NT2/D1 (cell line): Measurements from ENCODE around the gene NHSL1.

Experiments used
- DNase-seq: peaks from one replicate; pipeline ENCODE4 v3.0.0-alpha.2; 2011; ENCODE audit warnings: low read depth, low spot score
- H3K27me3 ChIP-seq: 2 replicates; pipeline ENCODE4 v1.6.0; 2011; ENCODE audit warnings: mild to moderate bottlenecking; ENCODE audit not compliant: insufficient read length, insufficient read depth
- H3K36me3 ChIP-seq: 2 replicates; pipeline ENCODE4 v1.6.1; 2011; ENCODE audit warnings: mild to moderate bottlenecking, low read length, mixed read lengths; ENCODE audit not compliant: insufficient read depth, insufficient read length
- H3K4me1 ChIP-seq: 2 replicates; pipeline ENCODE4 v1.5.1; 2011; ENCODE audit not compliant: insufficient read depth, insufficient read length
- H3K4me3 ChIP-seq: 2 replicates; pipeline ENCODE4 v1.5.1; 2011; ENCODE audit warnings: low read depth; ENCODE audit not compliant: insufficient read length
- H3K9ac ChIP-seq: 2 replicates; pipeline ENCODE4 v1.6.0; 2011; ENCODE audit warnings: low read depth; ENCODE audit not compliant: insufficient read length
- H3K9me3 ChIP-seq: 2 replicates; pipeline ENCODE4 v1.5.1; 2011; ENCODE audit warnings: mild to moderate bottlenecking, low read length; ENCODE audit not compliant: insufficient read depth
- SUZ12 ChIP-seq: IDR thresholded peaks from 2 replicates; pipeline ENCODE4 v1.6.1; 2011; ENCODE audit not compliant: insufficient read length, insufficient read depth; ENCODE audit errors: extremely low read depth
- YY1 ChIP-seq: IDR thresholded peaks from 2 replicates; pipeline ENCODE4 v1.6.1; 2011; ENCODE audit not compliant: insufficient read length, insufficient read depth
- ZNF274 ChIP-seq: IDR thresholded peaks from 2 replicates; pipeline ENCODE4 v1.6.1; 2011; ENCODE audit warnings: mild to moderate bottlenecking, low read depth, low read length

Gene NHSL1

GRCh38 chr6:138528956-138529355 is 29.7 kb upstream of the NHSL1 start:
- TF ChIP-seq ZNF274, result no peak
- no peaks in the 10 kb centered on the region for H3K27me3 ChIP-seq
- DNase-seq, result no peak

GRCh38 chr6:138528137-138528536 is 28.8 kb upstream of the NHSL1 start:
- TF ChIP-seq SUZ12, result no peak
- TF ChIP-seq ZNF274, result no peak
- TF ChIP-seq YY1, result no peak
- Histone ChIP-seq H3K27me3 (no peaks in the 10 kb centered on the region), H3K9me3 (no peaks in the 10 kb centered on the region), H3K36me3 (no peaks in the 10 kb centered on the region), H3K9ac (no peak overlapping the region), H3K4me3 (no peak overlapping the region), H3K4me1 (no peaks in the 10 kb centered on the region)
- no peak for DNase-seq

More at GRCh38 chr6:138528956-138529355, 29.7 kb upstream of the NHSL1 start:
- Histone ChIP-seq H3K4me3 (no peak overlapping the region), H3K4me1 (no peaks in the 10 kb centered on the region), H3K9me3 (no peaks in the 10 kb centered on the region), H3K9ac (no peak overlapping the region), H3K36me3 (no peaks in the 10 kb centered on the region)

DNA sequence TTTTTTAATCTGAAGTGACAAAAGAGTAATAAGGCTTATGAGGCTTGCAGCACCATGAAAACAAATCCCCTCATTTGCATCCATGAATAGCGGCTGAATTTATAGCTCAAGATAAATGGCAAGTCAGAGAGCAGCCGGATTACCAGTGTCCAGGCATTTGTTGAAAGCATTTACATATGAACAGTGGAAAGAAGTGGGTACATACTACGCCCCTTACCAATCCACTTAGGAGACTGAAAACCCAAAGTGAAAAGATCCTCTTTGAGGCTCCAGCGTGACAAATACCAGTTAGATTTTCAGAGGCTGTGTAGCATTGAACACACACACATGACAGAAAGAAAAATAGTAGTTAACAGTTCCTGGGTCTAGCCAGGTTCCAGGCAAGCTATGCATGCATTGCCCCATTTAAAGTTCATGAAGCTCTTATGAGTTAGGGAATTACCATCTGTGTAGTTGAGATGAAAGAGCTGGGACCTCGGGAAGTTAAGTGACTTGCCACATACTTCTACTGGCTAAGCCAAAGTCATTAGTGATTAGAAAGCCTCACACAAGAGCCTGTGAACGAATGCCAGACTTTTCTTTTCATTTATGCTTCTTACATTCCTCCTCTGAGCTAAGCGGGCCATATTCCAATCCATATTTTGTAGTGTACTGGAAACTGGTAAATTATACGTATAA is 28.3 kb upstream of the NHSL1 start:
- no peaks in the 10 kb centered on the region for H3K36me3 ChIP-seq
- H3K9ac ChIP-seq, result no peak overlapping the region
- H3K27me3 ChIP-seq, result no peaks in the 10 kb centered on the region
- no peak overlapping the region for H3K4me3 ChIP-seq
- no peaks in the 10 kb centered on the region for H3K4me1 ChIP-seq
- no peaks in the 10 kb centered on the region for H3K9me3 ChIP-seq
- TF ChIP-seq YY1 (no peak), SUZ12 (no peak), ZNF274 (no peak)
- DNase-seq, result peak; percentile 18

DNA sequence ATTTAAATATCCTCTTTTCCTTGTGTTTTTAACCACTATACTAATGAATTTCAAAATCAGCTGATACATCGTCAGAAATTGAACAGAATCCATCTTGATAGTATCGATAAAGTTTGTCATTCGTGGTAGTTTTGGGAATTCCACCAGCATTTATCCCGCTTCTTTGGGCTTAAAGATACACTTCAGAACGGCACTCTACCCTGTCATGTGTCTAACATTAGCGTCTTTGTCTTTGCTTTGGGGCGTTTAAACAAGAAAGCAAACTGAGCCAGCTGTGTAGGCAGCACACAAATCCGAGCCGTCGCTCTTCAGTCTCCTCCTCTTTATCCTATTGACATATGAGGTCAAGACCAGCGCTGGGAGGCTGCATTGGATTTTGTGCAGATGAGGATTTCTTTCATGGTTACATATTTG is 27.5 kb upstream of the NHSL1 start:
- H3K4me1 ChIP-seq, result no peaks in the 10 kb centered on the region
- no peak overlapping the region for H3K4me3 ChIP-seq
- H3K36me3 ChIP-seq, result no peaks in the 10 kb centered on the region
- no peak for DNase-seq
- H3K27me3 ChIP-seq, result no peaks in the 10 kb centered on the region
- no peak for TF ChIP-seq ZNF274
- no peak for TF ChIP-seq SUZ12
- no peak for TF ChIP-seq YY1
- no peaks in the 10 kb centered on the region for H3K9me3 ChIP-seq
- no peak overlapping the region for H3K9ac ChIP-seq

DNA sequence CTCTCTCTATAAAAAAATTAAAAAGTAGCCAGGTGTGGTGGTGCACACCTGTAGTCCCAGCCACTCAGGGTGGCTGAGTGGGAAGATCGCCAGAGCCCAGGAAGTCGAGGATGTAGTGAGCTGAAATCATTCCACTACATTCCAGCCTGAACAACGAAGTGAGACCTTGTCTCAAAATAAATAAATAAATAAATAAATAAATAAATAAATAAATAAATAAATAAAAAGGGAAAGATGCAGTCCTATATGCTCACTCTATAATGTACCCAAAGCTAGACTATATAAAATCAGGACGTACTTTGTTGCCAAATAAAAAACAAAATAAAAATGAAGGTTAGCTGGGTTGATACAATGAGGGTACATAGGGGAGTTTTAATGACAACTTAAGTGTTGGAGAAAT is 26.1 kb upstream of the NHSL1 start:
- Histone ChIP-seq H3K4me1 (no peaks in the 10 kb centered on the region), H3K9me3 (no peaks in the 10 kb centered on the region)

DNA sequence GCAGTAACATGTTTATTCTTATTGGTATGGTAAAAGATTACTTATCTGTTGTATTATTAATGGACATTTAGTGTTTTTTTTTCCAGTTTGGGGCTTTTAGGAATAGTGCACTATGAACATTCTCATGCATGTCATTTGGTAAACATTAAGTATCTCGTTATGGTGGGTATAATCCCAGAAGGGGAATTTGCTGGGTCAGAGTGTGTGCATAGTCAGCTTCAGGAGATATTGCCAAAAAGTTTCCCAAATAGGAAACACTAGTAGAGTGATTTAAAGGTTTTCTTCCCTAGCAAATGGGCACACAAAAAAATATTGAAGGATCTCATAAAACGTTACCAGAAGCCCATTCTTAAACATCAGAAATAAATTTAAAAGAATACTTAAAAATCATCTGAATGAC is 25.2 kb upstream of the NHSL1 start:
- H3K4me1 ChIP-seq, result no peaks in the 10 kb centered on the region
- TF ChIP-seq SUZ12 (no peak), ZNF274 (no peak), YY1 (no peak)
- H3K9me3 ChIP-seq, result no peaks in the 10 kb centered on the region
- H3K4me3 ChIP-seq, result no peak overlapping the region
- no peak overlapping the region for H3K9ac ChIP-seq
- no peak for DNase-seq
- H3K36me3 ChIP-seq, result no peaks in the 10 kb centered on the region
- H3K27me3 ChIP-seq, result no peaks in the 10 kb centered on the region

More for the DNA sequence above, 26.1 kb upstream of the NHSL1 start:
- Histone ChIP-seq H3K27me3 (no peaks in the 10 kb centered on the region), H3K4me3 (no peak overlapping the region), H3K36me3 (no peaks in the 10 kb centered on the region), H3K9ac (no peak overlapping the region)
- DNase-seq, result no peak
- TF ChIP-seq ZNF274 (no peak), YY1 (no peak), SUZ12 (no peak)

DNA sequence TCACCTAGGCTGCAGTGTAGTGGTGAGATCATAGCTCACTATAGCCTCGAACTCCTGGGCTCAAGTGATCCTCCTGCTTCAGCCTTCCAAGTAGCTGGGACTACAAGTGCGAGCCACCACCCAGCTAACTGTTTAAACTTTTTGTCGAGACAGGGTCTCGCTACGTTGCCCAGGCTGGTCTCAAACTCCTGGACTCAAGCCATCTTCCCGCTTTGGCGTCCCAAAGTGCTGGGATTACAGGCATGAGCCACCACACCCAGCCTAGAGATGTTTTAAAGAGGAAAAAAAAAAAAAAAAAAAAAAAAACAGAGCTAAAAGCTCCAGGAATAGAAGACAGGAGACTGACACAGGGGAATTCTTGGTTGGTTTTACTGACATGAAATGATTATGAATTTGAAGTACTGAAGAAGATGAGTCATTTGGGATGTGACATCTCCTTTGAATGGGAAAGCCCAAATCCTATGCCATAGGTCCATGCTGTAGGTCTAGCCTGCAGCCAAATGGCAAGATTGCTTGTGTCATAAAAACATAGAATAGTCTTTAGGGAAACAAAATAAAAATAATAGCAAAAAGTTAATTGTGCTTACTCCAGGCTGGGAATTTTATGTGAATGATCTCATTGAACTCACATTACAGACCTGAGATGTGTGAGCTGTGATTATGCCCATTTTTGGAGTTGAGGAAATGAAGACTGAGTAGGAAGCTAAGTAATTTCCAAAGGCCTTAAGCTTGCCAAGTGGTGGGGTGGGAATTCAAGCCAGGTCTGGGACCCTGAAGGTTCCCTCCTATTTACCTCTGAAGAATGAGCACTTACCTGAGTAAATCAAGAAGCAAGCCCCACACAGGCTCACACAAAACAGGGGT is 24.3 kb upstream of the NHSL1 start:
- TF ChIP-seq YY1 (no peak), SUZ12 (no peak), ZNF274 (no peak)
- H3K27me3 ChIP-seq, result no peaks in the 10 kb centered on the region
- H3K9ac ChIP-seq, result no peak overlapping the region
- H3K9me3 ChIP-seq, result peaks cover 2% of the 10 kb centered on the region; the same call in 1 of the 2 replicates
- H3K4me1 ChIP-seq, result no peaks in the 10 kb centered on the region
- H3K36me3 ChIP-seq, result no peaks in the 10 kb centered on the region
- no peak overlapping the region for H3K4me3 ChIP-seq
- no peak for DNase-seq
